Neutrophil (primary cell): ENCODE results near the gene ANKRD27.
A peak's percentile ranks its signal among the peaks of the same experiment; 100 is the strongest.
"Not testable (repeated sequence)": the region's sequence is repeated elsewhere in the genome, so short reads cannot be mapped to it uniquely, and the experiment has no call there.

Source experiments
- H3K27ac ChIP-seq: fragments of 200-600 bp; sonication (generic); 2 replicates; pipeline ENCODE4 v1.5.1; 2016; ENCODE audit warnings: mild to moderate bottlenecking, moderate library complexity
- H3K27me3 ChIP-seq: fragments of 200-600 bp; sonication (generic); 2 replicates; pipeline ENCODE4 v1.6.0; 2016; ENCODE audit warnings: mild to moderate bottlenecking
- H3K36me3 ChIP-seq: fragments of 200-600 bp; sonication (generic); 2 replicates; pipeline ENCODE4 v1.5.1; 2017
- H3K4me1 ChIP-seq, 2 experiments: fragments of 200-600 bp in 1 of 2; sonication (generic) in 1 of 2; 1 replicate in 1 of 2; 2 replicates in 1 of 2; pipeline versions ENCODE4 v1.5.1 to v1.6.1; 2013 to 2016; ENCODE audit warnings: low read depth in 1 of 2, low read length in 1 of 2, mild to moderate bottlenecking in 1 of 2, moderate library complexity in 1 of 2; ENCODE audit not compliant: control insufficient read depth in 1 of 2, insufficient read depth in 1 of 2
- H3K4me3 ChIP-seq, 2 experiments: fragments of 200-600 bp in 1 of 2; sonication (generic) in 1 of 2; 1 replicate in 1 of 2; 2 replicates in 1 of 2; pipeline ENCODE4 v1.5.1; 2013 to 2016; ENCODE audit warnings: low read depth in 1 of 2, low read length in 1 of 2, mild to moderate bottlenecking in 1 of 2, moderate library complexity in 1 of 2
- H3K9me3 ChIP-seq: fragments of 200-600 bp; sonication (generic); 2 replicates; pipeline ENCODE4 v1.5.1; 2016
- TF ChIP-seq, protein P1 (sequence below): fragments of 200-600 bp; sonication (generic); IDR thresholded peaks from 2 replicates; pipeline ENCODE4 v1.5.1; 2016; ENCODE audit warnings: antibody characterized with exemption

Gene ANKRD27

DNA sequence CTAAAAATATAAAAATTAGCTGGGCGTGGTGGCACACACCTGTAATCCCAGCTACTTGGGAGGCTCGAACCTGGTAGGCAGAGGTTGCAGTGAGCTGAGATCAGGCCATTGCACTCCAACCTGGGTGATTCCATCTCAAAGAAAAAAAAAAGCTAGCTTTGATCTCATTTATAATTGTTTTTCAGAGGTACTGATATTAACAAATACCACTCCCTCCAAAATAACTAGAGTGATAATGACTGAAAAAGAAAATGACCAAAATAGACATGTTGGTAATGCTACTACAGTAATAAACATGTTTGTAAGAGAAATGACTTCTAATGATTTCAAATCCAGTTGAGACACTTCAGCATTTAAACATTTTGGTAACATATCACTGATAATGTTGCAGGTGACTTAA is 81.0 kb downstream of the ANKRD27 start:
- Histone ChIP-seq H3K4me3 (no peak overlapping the region), H3K9me3 (no peaks in the 10 kb centered on the region), H3K27me3 (no peaks in the 10 kb centered on the region), H3K27ac (no peak overlapping the region), H3K36me3 (peaks cover 55% of the 10 kb centered on the region), H3K4me1 (no peaks in the 10 kb centered on the region)
- TF ChIP-seq, protein P1, sequence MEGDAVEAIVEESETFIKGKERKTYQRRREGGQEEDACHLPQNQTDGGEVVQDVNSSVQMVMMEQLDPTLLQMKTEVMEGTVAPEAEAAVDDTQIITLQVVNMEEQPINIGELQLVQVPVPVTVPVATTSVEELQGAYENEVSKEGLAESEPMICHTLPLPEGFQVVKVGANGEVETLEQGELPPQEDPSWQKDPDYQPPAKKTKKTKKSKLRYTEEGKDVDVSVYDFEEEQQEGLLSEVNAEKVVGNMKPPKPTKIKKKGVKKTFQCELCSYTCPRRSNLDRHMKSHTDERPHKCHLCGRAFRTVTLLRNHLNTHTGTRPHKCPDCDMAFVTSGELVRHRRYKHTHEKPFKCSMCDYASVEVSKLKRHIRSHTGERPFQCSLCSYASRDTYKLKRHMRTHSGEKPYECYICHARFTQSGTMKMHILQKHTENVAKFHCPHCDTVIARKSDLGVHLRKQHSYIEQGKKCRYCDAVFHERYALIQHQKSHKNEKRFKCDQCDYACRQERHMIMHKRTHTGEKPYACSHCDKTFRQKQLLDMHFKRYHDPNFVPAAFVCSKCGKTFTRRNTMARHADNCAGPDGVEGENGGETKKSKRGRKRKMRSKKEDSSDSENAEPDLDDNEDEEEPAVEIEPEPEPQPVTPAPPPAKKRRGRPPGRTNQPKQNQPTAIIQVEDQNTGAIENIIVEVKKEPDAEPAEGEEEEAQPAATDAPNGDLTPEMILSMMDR: no peak

GRCh38 chr19:32587747-32588504 is 87.1 kb downstream of the ANKRD27 start:
- not testable (repeated sequence) for H3K4me3 ChIP-seq, H3K36me3 ChIP-seq, H3K4me1 ChIP-seq, H3K27me3 ChIP-seq, H3K27ac ChIP-seq, H3K9me3 ChIP-seq

DNA sequence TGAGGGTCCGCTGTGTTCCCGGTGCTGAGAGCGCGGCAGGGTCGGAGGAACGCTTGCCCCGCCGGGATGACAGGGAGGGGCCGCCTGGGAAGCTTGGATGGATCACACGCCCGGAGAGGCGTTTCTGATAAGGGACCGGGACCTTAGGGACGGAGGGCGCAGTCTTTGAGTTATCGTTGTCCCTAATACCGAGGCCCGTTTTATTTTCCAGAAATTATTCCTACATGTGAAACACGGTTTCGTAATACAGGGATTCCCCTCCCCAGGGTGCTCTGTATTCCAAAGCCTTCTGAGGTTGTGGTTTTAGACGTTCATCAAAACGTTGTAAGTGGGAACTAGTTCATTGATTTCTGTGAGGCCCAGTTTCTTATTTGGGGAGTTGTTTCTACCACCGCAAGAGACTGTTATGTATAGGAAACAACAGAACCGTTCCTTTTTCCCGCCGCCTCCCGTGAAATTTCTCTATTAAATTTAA is 93.2 kb downstream of the ANKRD27 start:
- Histone ChIP-seq H3K4me3 (peak overlapping the region; percentile 82 to 87), H3K4me1 (peaks cover 14 to 18% of the 10 kb centered on the region in 2 experiments), H3K36me3 (peaks cover 8% of the 10 kb centered on the region), H3K27me3 (peaks cover 19% of the 10 kb centered on the region), H3K9me3 (no peaks in the 10 kb centered on the region), H3K27ac (peak overlapping the region; percentile 74)
- TF ChIP-seq, protein P1: no peak

GRCh38 chr19:32580901-32581704 is 93.9 kb downstream of the ANKRD27 start, which contains the start of gene PDCD5:
Gene PDCD5 (plus strand): TSS chr19:32581190. CDS start chr19:32581262, 72 bp downstream.
- H3K36me3 ChIP-seq: peaks cover 5% of the 10 kb centered on the region
- peak within 1 kb of the TSS; percentile 82 to 87 for H3K4me3 ChIP-seq
- H3K9me3 ChIP-seq: no peaks in the 10 kb centered on the region
- H3K27me3 ChIP-seq: peaks cover 21% of the 10 kb centered on the region
- TF ChIP-seq, protein P1: peak; percentile 57
- H3K27ac ChIP-seq: peak within 1 kb of the TSS; percentile 74
- peaks cover 14 to 18% of the 10 kb centered on the region in 2 experiments for H3K4me1 ChIP-seq

DNA sequence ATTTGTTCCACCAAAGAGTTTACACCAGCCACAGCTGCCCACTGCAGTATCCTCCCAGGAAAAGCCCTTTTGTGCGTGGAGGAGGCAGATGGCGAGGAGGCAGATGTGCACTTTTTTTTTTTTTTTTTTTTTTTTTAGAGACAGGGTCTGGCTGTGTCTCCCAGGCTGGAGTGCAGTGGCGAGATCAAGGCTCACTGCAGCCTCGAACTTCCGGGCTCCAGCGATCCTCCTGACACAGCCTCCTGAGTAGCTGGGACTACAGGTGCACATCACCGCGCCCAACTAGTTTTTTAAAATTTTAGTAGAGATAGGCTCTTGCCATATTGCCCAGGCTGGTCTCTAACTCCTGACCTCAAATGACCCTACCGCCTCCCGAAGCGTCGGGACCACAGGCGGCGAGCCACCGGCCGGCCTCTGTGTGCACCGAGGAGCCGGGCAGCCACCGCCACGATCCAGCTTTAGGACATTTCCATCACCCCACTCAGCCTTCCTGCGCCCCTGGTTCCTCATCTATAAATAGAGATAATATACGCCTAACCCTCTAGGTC is 94.6 kb downstream of the ANKRD27 start:
- Histone ChIP-seq H3K9me3 (no peaks in the 10 kb centered on the region), H3K27me3 (peaks cover 21% of the 10 kb centered on the region), H3K4me3 (peak overlapping the region; percentile 82 to 87), H3K4me1 (peaks cover 14 to 18% of the 10 kb centered on the region in 2 experiments), H3K36me3 (no peaks in the 10 kb centered on the region), H3K27ac (peak overlapping the region; percentile 74)
- TF ChIP-seq, protein P1: no peak
